ENCODE measurements around the gene AP1M1.

Gene AP1M1

DNA sequence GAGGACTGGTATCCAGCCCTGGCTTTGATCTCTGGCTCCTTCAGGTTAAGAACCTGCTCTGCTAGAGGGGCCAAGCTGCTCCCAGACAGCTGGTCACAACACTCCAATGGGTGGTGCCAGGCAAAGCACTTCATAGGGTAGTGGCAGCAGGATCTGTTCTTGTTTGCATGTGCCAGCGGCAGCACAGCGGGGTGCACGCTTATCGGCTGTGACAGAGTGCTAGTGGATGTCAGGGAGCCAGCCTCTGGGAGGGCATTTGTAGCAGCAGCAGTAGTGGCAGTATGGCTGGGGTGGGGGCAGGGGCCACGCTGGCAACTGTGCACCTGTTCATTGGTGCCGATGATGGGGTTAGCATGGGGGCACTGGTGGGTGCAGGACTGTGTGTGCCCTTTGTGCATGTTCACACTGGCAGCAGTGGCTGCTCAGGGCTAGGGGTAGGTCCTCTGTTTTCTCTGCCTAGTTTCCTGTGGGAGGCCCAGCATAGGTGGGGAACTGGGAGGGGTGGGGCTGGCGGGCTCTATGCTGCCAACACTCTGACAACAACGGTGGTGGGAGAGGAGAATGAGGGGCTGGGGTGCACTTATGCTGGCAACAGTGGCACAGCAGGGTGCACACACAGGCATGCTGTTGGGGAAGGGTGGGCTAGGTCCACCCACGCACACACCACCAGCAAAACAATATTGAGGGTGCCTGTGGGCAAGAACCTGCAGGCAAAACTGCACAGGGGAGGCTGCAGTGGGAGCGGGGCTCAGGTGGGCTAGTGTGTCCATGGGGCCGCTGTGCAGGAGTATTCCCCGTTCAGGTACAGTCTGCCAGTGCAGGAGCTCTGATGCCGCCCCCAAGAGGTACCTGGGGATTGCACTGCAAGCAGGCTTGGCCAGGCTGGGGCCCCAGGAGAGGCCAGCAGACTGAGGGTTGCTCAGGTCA is 19.3 kb downstream of the AP1M1 start:
- peaks cover 18% of the 10 kb centered on the region for H3K79me2 ChIP-seq (ENCODE audit: control insufficient read depth, low read length)
- H3K4me1 ChIP-seq (ENCODE audit: control insufficient read depth, low read length): no peaks in the 10 kb centered on the region
- no peak overlapping the region for H3K4me3 ChIP-seq (ENCODE audit: low read length)
- peaks cover 19% of the 10 kb centered on the region for H3K9me3 ChIP-seq (ENCODE audit: control insufficient read depth, insufficient read depth, low read length)
- no peaks in the 10 kb centered on the region for H3K27me3 ChIP-seq (ENCODE audit: control insufficient read depth, low read length)
- no peak overlapping the region for H3K27ac ChIP-seq (ENCODE audit: low read depth, low read length)
- H3K36me3 ChIP-seq (ENCODE audit: control insufficient read depth, low read length): peaks cover 64% of the 10 kb centered on the region
- no peaks in the 10 kb centered on the region for H3K9me2 ChIP-seq (replicated peaks; ENCODE audit: control insufficient read depth, low read length)
- TF ChIP-seq EZH2phosphoT487 (IDR thresholded peaks at IDR 0.05; ENCODE audit: borderline replicate concordance, low read length): no peak
- TF ChIP-seq, protein P1, sequence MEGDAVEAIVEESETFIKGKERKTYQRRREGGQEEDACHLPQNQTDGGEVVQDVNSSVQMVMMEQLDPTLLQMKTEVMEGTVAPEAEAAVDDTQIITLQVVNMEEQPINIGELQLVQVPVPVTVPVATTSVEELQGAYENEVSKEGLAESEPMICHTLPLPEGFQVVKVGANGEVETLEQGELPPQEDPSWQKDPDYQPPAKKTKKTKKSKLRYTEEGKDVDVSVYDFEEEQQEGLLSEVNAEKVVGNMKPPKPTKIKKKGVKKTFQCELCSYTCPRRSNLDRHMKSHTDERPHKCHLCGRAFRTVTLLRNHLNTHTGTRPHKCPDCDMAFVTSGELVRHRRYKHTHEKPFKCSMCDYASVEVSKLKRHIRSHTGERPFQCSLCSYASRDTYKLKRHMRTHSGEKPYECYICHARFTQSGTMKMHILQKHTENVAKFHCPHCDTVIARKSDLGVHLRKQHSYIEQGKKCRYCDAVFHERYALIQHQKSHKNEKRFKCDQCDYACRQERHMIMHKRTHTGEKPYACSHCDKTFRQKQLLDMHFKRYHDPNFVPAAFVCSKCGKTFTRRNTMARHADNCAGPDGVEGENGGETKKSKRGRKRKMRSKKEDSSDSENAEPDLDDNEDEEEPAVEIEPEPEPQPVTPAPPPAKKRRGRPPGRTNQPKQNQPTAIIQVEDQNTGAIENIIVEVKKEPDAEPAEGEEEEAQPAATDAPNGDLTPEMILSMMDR (IDR thresholded peaks at IDR 0.05; ENCODE audit: low read depth, low read length, poor library complexity, severe bottlenecking): no peak
- no peak overlapping the region for H3K4me2 ChIP-seq (ENCODE audit: low read length)
- no peaks in the 10 kb centered on the region for H4K20me1 ChIP-seq (ENCODE audit: control insufficient read depth, insufficient read depth, low read depth, low read length)
- no peaks in the 10 kb centered on the region for H3F3A ChIP-seq (ENCODE audit: control insufficient read depth, insufficient read depth)

DNA sequence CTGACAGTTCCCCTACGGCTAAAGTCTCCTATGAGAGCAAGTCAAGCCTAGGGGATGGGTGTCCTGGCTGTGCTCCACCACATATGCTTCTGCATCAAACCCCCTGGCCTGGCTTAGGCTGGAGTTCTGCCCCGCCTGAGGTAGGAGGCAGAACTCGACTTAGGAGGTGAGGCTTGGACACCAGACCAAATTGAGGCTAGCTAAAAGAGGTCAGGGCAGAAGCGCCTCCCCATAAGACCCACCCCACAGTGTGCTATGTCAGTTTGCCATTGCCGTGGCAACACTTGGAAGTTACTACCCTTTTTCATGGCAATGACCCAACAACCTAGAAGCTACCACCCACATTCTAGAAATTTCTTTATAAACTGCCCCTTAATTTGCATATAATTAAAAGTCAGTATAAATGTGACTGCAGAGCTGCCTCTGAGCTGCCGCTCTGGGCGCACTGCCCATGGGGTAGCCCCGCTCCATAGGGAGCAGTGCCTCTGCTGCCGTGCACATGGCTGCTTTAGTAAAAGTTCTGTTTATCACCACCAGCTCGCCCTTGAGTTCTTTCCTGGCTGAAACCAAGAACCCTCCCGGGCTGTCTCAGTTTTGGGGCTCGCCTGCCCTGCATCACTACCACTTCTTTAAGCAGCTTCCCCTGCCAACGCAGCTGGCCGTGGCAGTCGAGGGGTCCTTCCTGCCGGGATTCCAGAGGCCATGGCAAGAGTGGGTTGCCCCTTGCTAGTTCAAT is 20.2 kb downstream of the AP1M1 start:
- H3K79me2 ChIP-seq (ENCODE audit: control insufficient read depth, low read length): peaks cover 11% of the 10 kb centered on the region
- H3K27ac ChIP-seq (ENCODE audit: low read depth, low read length): no peak overlapping the region
- peaks cover 19% of the 10 kb centered on the region for H3K9me3 ChIP-seq (ENCODE audit: control insufficient read depth, insufficient read depth, low read length)
- peaks cover 69% of the 10 kb centered on the region for H3K36me3 ChIP-seq (ENCODE audit: control insufficient read depth, low read length)
- H3F3A ChIP-seq (ENCODE audit: control insufficient read depth, insufficient read depth): no peaks in the 10 kb centered on the region
- H3K4me3 ChIP-seq (ENCODE audit: low read length): no peak overlapping the region
- TF ChIP-seq, protein P1 (IDR thresholded peaks at IDR 0.05; ENCODE audit: low read depth, low read length, poor library complexity, severe bottlenecking): no peak
- no peak for TF ChIP-seq EZH2phosphoT487 (IDR thresholded peaks at IDR 0.05; ENCODE audit: borderline replicate concordance, low read length)
- no peaks in the 10 kb centered on the region for H3K27me3 ChIP-seq (ENCODE audit: control insufficient read depth, low read length)
- H3K4me2 ChIP-seq (ENCODE audit: low read length): no peak overlapping the region
- no peaks in the 10 kb centered on the region for H4K20me1 ChIP-seq (ENCODE audit: control insufficient read depth, insufficient read depth, low read depth, low read length)
- no peaks in the 10 kb centered on the region for H3K9me2 ChIP-seq (replicated peaks; ENCODE audit: control insufficient read depth, low read length)
- no peaks in the 10 kb centered on the region for H3K4me1 ChIP-seq (ENCODE audit: control insufficient read depth, low read length)

DNA sequence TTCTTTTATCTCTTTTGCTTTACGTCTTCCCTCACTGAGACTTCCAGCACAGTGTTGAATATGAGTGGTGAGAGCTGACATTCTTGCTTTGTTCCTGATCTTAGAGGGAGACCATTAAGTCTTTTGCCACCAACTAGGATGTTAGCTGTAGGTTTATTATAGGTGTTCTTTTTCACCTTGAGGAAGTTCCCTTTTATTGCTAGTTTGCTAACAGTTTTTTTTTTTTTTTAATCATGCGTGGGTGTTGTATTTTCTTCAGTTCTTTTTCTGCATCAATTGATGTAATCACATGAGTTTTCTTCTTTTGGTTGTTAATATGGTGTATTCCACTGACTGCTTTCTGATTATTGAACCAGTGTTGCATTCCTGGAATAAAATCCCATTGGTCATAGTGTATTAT is 21.1 kb downstream of the AP1M1 start:
- H4K20me1 ChIP-seq (ENCODE audit: control insufficient read depth, insufficient read depth, low read depth, low read length): no peaks in the 10 kb centered on the region
- peaks cover 78% of the 10 kb centered on the region for H3K36me3 ChIP-seq (ENCODE audit: control insufficient read depth, low read length)
- H3K9me2 ChIP-seq (replicated peaks; ENCODE audit: control insufficient read depth, low read length): no peaks in the 10 kb centered on the region
- H3K4me2 ChIP-seq (ENCODE audit: low read length): no peak overlapping the region
- H3K4me3 ChIP-seq (ENCODE audit: low read length): no peak overlapping the region
- H3K9me3 ChIP-seq (ENCODE audit: control insufficient read depth, insufficient read depth, low read length): peaks cover 19% of the 10 kb centered on the region
- no peaks in the 10 kb centered on the region for H3K27me3 ChIP-seq (ENCODE audit: control insufficient read depth, low read length)
- no peaks in the 10 kb centered on the region for H3F3A ChIP-seq (ENCODE audit: control insufficient read depth, insufficient read depth)
- no peak overlapping the region for H3K27ac ChIP-seq (ENCODE audit: low read depth, low read length)
- peaks cover 7% of the 10 kb centered on the region; the same call in 1 of the 2 replicates for H3K79me2 ChIP-seq (ENCODE audit: control insufficient read depth, low read length)
- no peaks in the 10 kb centered on the region for H3K4me1 ChIP-seq (ENCODE audit: control insufficient read depth, low read length)
- TF ChIP-seq, protein P1 (IDR thresholded peaks at IDR 0.05; ENCODE audit: low read depth, low read length, poor library complexity, severe bottlenecking): no peak
- TF ChIP-seq EZH2phosphoT487 (IDR thresholded peaks at IDR 0.05; ENCODE audit: borderline replicate concordance, low read length): no peak
